HG03442 (cell line): ENCODE results near the gene RPL10.
"Not testable (repeated sequence)": the region's sequence is repeated elsewhere in the genome, so short reads cannot be mapped to it uniquely, and the experiment has no call there.

Experiments
- ATAC-seq: cut with Tn5 transposase; IDR thresholded peaks from one replicate; pipeline ENCODE4 v1.9.1; 2021; ENCODE audit warnings: mild to moderate bottlenecking, moderate library complexity; ENCODE audit not compliant: unreplicated experiment

The RPL10 gene

GRCh38 chrX:154375156-154375504 lies 23.0 kb upstream of the RPL10 start:
- ATAC-seq, result no peak

- no peak for ATAC-seq
Observed at GRCh38 chrX:154376774-154377173, 21.4 kb upstream of the RPL10 start.

- ATAC-seq, result no peak
Observed at GRCh38 chrX:154378059-154378798, 19.9 kb upstream of the RPL10 start.

GRCh38 chrX:154378799-154379568 lies 19.2 kb upstream of the RPL10 start, which contains the start of gene EMD:
Gene EMD, plus strand, starts transcription at chrX:154379295. Its CDS starts 190 bp downstream, at chrX:154379485.
- peak; percentile 71 for ATAC-seq

- no peak for ATAC-seq
Observed at GRCh38 chrX:154379569-154379951, 18.6 kb upstream of the RPL10 start.

GRCh38 chrX:154380153-154380552 lies 18.0 kb upstream of the RPL10 start:
- ATAC-seq, result no peak

- no peak for ATAC-seq
Observed at GRCh38 chrX:154380787-154381186, 17.4 kb upstream of the RPL10 start.

GRCh38 chrX:154381271-154381670 lies 16.9 kb upstream of the RPL10 start:
- no peak for ATAC-seq

- ATAC-seq, result no peak
Observed at GRCh38 chrX:154382483-154383069, 15.6 kb upstream of the RPL10 start.

GRCh38 chrX:154383359-154384283 lies 14.6 kb upstream of the RPL10 start:
- ATAC-seq, result no peak

GRCh38 chrX:154384284-154384892 lies 13.8 kb upstream of the RPL10 start:
- no peak for ATAC-seq

GRCh38 chrX:154388094-154388493 lies 10.1 kb upstream of the RPL10 start:
- peak; percentile 27 for ATAC-seq

GRCh38 chrX:154388649-154389048 lies 9.5 kb upstream of the RPL10 start:
- ATAC-seq, result not testable (repeated sequence)

- ATAC-seq, result peak; percentile 67
Observed at GRCh38 chrX:154389812-154390747, 8.1 kb upstream of the RPL10 start.

GRCh38 chrX:154396363-154396762 lies 1.8 kb upstream of the RPL10 start:
- not testable (repeated sequence) for ATAC-seq

GRCh38 chrX:154396973-154397887 lies 947 bp upstream of the RPL10 start:
- ATAC-seq, result peak; percentile 33

GRCh38 chrX:154398668-154399526 lies 720 bp downstream of the RPL10 start:
- ATAC-seq, result peak; percentile 19
